Ishikawa (cell line): Measurements from ENCODE around the gene SH3BP2.

Experiments
- CEBPB ChIP-seq: IDR thresholded peaks from 2 replicates; pipeline ENCODE4 v1.6.1; 2012
- CREB1 ChIP-seq: IDR thresholded peaks from 2 replicates; pipeline ENCODE4 v1.6.1; 2012; ENCODE audit warnings: low read depth
- EGR1 ChIP-seq: IDR thresholded peaks from 2 replicates; pipeline ENCODE4 v1.6.1; 2012
- EP300 ChIP-seq: IDR thresholded peaks from 2 replicates; pipeline ENCODE4 v1.6.1; 2012; ENCODE audit warnings: borderline replicate concordance
- FOXM1 ChIP-seq: IDR thresholded peaks from 2 replicates; pipeline ENCODE4 v1.6.1; 2012; ENCODE audit warnings: low read depth, borderline replicate concordance
- NFIC ChIP-seq: IDR thresholded peaks from 2 replicates; pipeline ENCODE4 v1.6.1; 2012
- RAD21 ChIP-seq: IDR thresholded peaks from 2 replicates; pipeline ENCODE4 v1.6.1; 2012; ENCODE audit warnings: low read depth
- TAF1 ChIP-seq: IDR thresholded peaks from 2 replicates; pipeline ENCODE4 v1.6.1; 2012; ENCODE audit warnings: low read depth, mild to moderate bottlenecking
- TCF12 ChIP-seq: IDR thresholded peaks from 2 replicates; pipeline ENCODE4 v1.6.1; 2012; ENCODE audit warnings: low read depth
- TEAD4 ChIP-seq: IDR thresholded peaks from 2 replicates; pipeline ENCODE4 v1.6.1; 2012
- YY1 ChIP-seq: IDR thresholded peaks from 2 replicates; pipeline ENCODE4 v1.6.1; 2012; ENCODE audit warnings: low read depth
- ZBTB7A ChIP-seq: IDR thresholded peaks from 2 replicates; pipeline ENCODE4 v1.6.1; 2012; ENCODE audit warnings: low read depth
- TF ChIP-seq, protein P1 (sequence below): IDR thresholded peaks from 2 replicates; pipeline ENCODE4 v1.6.1; 2012; ENCODE audit warnings: low read depth, mild to moderate bottlenecking
- TF ChIP-seq, protein P2 (sequence below): IDR thresholded peaks from 2 replicates; pipeline ENCODE4 v1.6.1; 2012
- TF ChIP-seq, protein P3 (sequence below): IDR thresholded peaks from 2 replicates; pipeline ENCODE4 v1.6.1; 2012

Gene SH3BP2

DNA sequence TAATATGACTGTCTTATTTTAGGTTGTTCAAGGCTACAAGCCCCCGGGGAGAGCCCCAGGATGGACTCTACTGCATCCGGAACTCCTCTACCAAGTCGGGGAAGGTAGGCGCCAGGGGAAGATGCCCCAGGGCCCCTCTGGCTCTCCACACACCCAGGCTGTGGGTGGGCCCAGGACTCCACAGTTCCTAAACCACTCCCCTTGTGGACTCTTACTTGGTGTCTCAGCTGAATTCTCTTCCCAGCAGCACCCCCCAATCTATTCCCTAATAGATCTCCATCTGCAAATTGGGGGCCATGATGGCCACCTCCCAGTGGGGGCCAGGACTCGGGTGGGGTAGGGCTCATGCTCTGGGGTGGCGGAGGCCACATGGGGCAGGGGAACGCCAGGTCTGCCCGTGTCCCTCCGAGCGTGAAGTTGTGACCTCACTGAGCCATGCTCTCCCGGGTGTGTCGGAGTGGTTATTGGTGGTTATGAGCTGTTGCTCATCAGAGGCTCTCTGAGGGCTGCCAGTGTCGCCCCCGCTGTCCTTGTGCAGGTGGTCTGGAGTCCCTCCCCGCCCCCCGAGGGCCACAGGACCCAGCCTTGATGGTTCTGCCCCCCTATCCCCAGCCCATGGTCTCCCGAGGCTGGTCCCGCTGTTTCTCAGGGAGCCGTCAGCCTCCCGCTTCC lies 39.6 kb downstream of the SH3BP2 start:
- TF ChIP-seq ZBTB7A (no peak), NFIC (no peak), RAD21 (no peak), EGR1 (no peak), TCF12 (no peak), EP300 (no peak), FOXM1 (no peak)
- TF ChIP-seq, protein P1, sequence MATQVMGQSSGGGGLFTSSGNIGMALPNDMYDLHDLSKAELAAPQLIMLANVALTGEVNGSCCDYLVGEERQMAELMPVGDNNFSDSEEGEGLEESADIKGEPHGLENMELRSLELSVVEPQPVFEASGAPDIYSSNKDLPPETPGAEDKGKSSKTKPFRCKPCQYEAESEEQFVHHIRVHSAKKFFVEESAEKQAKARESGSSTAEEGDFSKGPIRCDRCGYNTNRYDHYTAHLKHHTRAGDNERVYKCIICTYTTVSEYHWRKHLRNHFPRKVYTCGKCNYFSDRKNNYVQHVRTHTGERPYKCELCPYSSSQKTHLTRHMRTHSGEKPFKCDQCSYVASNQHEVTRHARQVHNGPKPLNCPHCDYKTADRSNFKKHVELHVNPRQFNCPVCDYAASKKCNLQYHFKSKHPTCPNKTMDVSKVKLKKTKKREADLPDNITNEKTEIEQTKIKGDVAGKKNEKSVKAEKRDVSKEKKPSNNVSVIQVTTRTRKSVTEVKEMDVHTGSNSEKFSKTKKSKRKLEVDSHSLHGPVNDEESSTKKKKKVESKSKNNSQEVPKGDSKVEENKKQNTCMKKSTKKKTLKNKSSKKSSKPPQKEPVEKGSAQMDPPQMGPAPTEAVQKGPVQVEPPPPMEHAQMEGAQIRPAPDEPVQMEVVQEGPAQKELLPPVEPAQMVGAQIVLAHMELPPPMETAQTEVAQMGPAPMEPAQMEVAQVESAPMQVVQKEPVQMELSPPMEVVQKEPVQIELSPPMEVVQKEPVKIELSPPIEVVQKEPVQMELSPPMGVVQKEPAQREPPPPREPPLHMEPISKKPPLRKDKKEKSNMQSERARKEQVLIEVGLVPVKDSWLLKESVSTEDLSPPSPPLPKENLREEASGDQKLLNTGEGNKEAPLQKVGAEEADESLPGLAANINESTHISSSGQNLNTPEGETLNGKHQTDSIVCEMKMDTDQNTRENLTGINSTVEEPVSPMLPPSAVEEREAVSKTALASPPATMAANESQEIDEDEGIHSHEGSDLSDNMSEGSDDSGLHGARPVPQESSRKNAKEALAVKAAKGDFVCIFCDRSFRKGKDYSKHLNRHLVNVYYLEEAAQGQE: no peak
- TF ChIP-seq, protein P2, sequence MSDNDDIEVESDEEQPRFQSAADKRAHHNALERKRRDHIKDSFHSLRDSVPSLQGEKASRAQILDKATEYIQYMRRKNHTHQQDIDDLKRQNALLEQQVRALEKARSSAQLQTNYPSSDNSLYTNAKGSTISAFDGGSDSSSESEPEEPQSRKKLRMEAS: no peak

DNA sequence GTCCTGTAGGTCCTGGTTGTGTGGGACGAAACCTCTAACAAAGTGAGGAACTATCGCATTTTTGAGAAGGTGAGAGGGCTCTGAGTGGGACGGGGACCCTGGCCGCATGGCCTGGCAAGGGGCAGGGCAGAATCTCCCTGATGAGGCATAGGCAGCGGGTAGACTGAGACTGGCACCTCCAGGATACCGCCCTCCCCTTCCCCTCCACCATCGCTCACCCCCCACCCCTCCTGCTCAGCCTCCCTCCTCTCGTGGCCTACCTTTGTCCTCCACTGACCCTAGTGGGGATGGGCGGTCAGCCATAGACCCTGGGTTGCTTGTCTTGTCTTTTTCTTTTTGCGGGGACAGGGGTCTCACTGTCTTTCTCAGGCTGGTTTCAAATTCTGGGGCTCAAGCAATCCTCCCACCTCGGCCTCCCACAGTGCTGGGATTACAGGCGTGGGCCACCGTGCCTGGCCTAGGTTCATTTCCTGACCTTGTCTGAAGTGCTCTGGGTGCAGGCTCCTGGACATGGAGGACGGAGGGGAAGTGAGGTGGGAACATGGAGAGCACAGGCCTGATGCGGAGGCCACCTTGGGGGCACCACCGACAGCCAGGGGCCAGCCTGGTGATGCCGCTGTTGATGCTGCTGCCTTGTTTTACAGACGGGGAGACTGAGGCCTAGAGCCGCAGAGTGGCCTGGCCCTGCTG lies 40.2 kb downstream of the SH3BP2 start:
- TF ChIP-seq TCF12: no peak
- no peak for TF ChIP-seq RAD21
- TF ChIP-seq CREB1: no peak
- TF ChIP-seq YY1: no peak
- no peak for TF ChIP-seq FOXM1
- no peak for TF ChIP-seq CEBPB
- TF ChIP-seq ZBTB7A: no peak
- TF ChIP-seq, protein P2: no peak
- no peak for TF ChIP-seq EGR1
- TF ChIP-seq, protein P1: no peak
- TF ChIP-seq, protein P3, sequence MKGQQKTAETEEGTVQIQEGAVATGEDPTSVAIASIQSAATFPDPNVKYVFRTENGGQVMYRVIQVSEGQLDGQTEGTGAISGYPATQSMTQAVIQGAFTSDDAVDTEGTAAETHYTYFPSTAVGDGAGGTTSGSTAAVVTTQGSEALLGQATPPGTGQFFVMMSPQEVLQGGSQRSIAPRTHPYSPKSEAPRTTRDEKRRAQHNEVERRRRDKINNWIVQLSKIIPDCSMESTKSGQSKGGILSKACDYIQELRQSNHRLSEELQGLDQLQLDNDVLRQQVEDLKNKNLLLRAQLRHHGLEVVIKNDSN: no peak
- no peak for TF ChIP-seq TAF1
- TF ChIP-seq TEAD4: no peak
- TF ChIP-seq EP300: no peak
- no peak for TF ChIP-seq NFIC

GRCh38 chr4:2833671-2834000 lies 40.8 kb downstream of the SH3BP2 start:
- TF ChIP-seq TEAD4 (no peak), EP300 (no peak), TAF1 (no peak), CREB1 (no peak), TCF12 (no peak), ZBTB7A (no peak), RAD21 (no peak), YY1 (no peak), FOXM1 (no peak)

DNA sequence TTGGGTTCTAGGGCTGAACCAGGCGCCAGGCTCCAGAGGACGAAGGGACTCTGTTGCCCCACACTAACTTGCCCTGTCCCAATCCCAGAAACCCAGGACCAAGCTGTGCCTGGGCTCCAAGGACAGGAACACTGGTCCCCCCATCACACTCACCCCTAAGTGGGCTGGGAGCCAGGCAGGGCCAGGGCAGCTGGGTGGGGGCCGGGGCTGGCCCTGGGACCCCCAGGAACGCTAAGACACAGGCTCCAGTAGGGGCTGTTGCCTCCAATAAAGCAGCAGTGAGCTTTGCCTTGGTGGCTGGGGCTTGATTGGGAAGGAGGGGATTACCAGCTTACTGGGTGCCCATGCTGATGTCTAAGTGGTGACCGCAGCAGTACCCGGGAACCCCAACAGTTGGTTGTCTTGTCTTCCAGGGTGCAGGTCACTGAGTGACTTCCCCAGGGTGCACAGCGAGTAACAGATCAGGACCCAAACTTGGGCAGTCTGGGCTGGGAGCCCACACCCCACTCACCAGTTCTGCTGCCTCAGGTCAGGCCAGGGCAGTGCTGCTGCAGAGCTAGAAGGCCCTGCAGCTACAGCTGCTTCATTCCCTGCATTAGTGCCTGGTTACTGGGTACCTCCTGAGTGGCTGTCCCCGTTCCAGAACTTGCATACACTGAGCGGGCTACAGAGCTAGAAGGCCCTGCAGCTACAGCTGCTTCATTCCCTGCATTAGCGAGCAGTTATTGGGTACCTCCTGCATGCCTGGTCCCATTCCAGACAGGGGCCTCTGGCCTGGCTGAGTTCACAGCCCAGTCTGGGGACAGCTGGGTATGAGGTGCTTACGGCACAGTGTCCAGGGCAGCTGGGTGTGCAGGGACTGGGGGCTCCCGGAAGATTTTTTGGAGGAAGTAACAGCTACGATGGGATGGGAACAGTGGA lies 41.4 kb downstream of the SH3BP2 start:
- TF ChIP-seq YY1 (no peak), CEBPB (no peak), CREB1 (no peak), EGR1 (no peak)

- TF ChIP-seq EGR1: no peak
- no peak for TF ChIP-seq ZBTB7A
- TF ChIP-seq YY1: no peak
- TF ChIP-seq NFIC: no peak
- TF ChIP-seq CEBPB: no peak
- TF ChIP-seq EP300: no peak
- TF ChIP-seq TAF1: no peak
- no peak for TF ChIP-seq RAD21
- TF ChIP-seq, protein P1: no peak
- TF ChIP-seq, protein P3: no peak
- TF ChIP-seq CREB1: no peak
- TF ChIP-seq FOXM1: no peak
- TF ChIP-seq TCF12: no peak
- TF ChIP-seq, protein P2: no peak
These were observed 43.1 kb downstream of the SH3BP2 start for GRCh38 chr4:2835978-2836377.
